Astrocyte (in vitro differentiated cells and primary cell): ENCODE data around the gene POLD4.

Experiments
- CTCF ChIP-seq: IDR thresholded peaks from 2 replicates; pipeline ENCODE4 v1.5.1; 2011; ENCODE audit warnings: low read depth, mild to moderate bottlenecking, inconsistent platforms, low read length, moderate library complexity; ENCODE audit not compliant: insufficient read depth
- EZH2 ChIP-seq: IDR thresholded peaks from 2 replicates; pipeline ENCODE4 v1.6.1; 2012; ENCODE audit warnings: mild to moderate bottlenecking, low read length, inconsistent platforms; ENCODE audit not compliant: insufficient read depth

- TF ChIP-seq CTCF (peak; percentile 87), EZH2 (no peak)
These were observed 7.2 kb downstream of the POLD4 start for GRCh38 chr11:67345920-67346819.
